Uterus (tissue), 2 donors: ENCODE data around the gene TRAF3.

Experiments used
- POLR2A ChIP-seq, 2 donors: fragments of 450-650 bp; IDR thresholded peaks; one replicate each; pipeline ENCODE4 v1.6.1; 2016; ENCODE audit warnings: antibody characterized with exemption in 2 of 2, mild to moderate bottlenecking in 1 of 2, moderate library complexity in 1 of 2
- TF ChIP-seq, protein P1 (sequence below), 4 experiments: fragments of 200-600 bp in 2 of 4; fragments of 450-650 bp in 2 of 4; sonication (generic) in 2 of 4; IDR thresholded peaks; one replicate each; pipeline ENCODE4 v1.5.1; 2016 to 2019; ENCODE audit warnings: antibody characterized with exemption in 4 of 4, mild to moderate bottlenecking in 2 of 4, moderate library complexity in 1 of 4

DNA sequence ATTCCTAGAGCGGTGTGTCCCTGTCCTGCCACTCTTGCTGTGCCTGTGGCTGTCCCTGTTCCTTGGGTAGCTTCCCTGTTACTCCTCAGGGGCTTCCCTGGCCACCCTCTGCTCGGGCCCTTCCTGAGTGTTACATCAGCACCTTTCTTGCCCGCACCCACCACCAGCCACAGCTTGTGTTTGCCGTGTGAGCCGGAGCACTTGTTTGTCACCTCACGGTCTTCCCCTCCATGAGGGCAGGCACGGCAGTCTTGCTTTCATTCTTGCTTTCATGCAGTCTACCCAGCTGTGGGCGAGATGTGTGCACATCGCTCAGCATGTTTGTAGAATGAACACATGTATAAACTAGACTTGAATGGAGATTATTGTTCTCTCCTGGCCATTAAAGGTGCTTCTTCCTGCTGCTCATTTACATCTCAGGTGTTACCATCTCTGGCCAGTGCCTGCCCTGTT lies 42.0 kb downstream of the TRAF3 start:
- no peak for TF ChIP-seq POLR2A (IDR thresholded peaks at IDR 0.05)
- TF ChIP-seq, protein P1, sequence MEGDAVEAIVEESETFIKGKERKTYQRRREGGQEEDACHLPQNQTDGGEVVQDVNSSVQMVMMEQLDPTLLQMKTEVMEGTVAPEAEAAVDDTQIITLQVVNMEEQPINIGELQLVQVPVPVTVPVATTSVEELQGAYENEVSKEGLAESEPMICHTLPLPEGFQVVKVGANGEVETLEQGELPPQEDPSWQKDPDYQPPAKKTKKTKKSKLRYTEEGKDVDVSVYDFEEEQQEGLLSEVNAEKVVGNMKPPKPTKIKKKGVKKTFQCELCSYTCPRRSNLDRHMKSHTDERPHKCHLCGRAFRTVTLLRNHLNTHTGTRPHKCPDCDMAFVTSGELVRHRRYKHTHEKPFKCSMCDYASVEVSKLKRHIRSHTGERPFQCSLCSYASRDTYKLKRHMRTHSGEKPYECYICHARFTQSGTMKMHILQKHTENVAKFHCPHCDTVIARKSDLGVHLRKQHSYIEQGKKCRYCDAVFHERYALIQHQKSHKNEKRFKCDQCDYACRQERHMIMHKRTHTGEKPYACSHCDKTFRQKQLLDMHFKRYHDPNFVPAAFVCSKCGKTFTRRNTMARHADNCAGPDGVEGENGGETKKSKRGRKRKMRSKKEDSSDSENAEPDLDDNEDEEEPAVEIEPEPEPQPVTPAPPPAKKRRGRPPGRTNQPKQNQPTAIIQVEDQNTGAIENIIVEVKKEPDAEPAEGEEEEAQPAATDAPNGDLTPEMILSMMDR (IDR thresholded peaks at IDR 0.05): no peak
